NCI-H2081 treated with DMSO at 0.1 percent for 48 hours (cell line): ENCODE results near the gene PLK4.
"Not testable (repeated sequence)": the region's sequence is repeated elsewhere in the genome, so short reads cannot be mapped to it uniquely, and the experiment has no call there.

Source experiments
- DNase-seq: peaks from one replicate; lab custom pipeline; 2025; lab: John Stamatoyannopoulos, UW

PLK4 gene

GRCh38 chr4:127916512-127916911 is 35.8 kb downstream of the PLK4 start:
- DNase-seq: no peak

- DNase-seq: no peak
Observed at GRCh38 chr4:127917151-127917550, 36.5 kb downstream of the PLK4 start.

- no peak for DNase-seq
Observed at GRCh38 chr4:127920521-127920920, 39.8 kb downstream of the PLK4 start.

GRCh38 chr4:127922226-127922625 is 41.5 kb downstream of the PLK4 start:
- DNase-seq: no peak

GRCh38 chr4:127925720-127926119 is 45.0 kb downstream of the PLK4 start:
- DNase-seq: not testable (repeated sequence)

- DNase-seq: no peak
Observed at GRCh38 chr4:127930175-127930574, 49.5 kb downstream of the PLK4 start.

GRCh38 chr4:127931836-127932235 is 51.1 kb downstream of the PLK4 start:
- not testable (repeated sequence) for DNase-seq

GRCh38 chr4:127936974-127937373 is 56.3 kb downstream of the PLK4 start:
- no peak for DNase-seq
